ENCODE data around the gene AKAP6.

DNA sequence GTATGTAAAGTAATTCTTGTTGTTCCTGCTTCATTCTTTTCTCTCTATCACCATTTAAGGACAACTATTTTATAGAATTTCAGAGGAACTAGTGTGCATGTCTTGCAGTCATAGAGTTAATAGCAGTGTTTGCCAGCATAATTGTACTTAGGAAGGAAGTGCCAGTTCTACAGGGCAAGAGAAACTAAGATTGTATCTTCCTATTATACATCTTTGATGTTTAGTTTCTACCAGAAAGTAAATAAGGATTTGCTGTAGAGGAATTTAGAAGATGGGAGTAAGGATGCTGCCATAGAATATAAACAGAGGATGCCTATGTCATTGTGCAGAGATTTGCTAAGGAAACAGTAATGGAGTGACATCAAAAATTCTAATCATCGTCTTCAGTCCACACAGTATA, 338.7 kb downstream of the AKAP6 start:
- TF ChIP-seq, protein P1, sequence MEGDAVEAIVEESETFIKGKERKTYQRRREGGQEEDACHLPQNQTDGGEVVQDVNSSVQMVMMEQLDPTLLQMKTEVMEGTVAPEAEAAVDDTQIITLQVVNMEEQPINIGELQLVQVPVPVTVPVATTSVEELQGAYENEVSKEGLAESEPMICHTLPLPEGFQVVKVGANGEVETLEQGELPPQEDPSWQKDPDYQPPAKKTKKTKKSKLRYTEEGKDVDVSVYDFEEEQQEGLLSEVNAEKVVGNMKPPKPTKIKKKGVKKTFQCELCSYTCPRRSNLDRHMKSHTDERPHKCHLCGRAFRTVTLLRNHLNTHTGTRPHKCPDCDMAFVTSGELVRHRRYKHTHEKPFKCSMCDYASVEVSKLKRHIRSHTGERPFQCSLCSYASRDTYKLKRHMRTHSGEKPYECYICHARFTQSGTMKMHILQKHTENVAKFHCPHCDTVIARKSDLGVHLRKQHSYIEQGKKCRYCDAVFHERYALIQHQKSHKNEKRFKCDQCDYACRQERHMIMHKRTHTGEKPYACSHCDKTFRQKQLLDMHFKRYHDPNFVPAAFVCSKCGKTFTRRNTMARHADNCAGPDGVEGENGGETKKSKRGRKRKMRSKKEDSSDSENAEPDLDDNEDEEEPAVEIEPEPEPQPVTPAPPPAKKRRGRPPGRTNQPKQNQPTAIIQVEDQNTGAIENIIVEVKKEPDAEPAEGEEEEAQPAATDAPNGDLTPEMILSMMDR (IDR thresholded peaks at IDR 0.05), result no peak
- TF ChIP-seq POLR2A (IDR thresholded peaks at IDR 0.05), result no peak

Data from right lobe of liver (tissue), 4 donors.